K562 (cell line): ENCODE data around the gene ALDH6A1. TPM values are rescaled to one million over a fixed set of nuclear protein-coding genes. Genes with fewer than 3 reads are reported as not detected.

ENCODE experiments used
- CEBPG ChIP-seq, 3 experiments: fragments of 200-800 bp in 1 of 3; sonication (Bioruptor generic) in 1 of 3; sonication (generic) in 1 of 3; formaldehyde crosslinking in 1 of 3; IDR thresholded peaks in 2 of 3; conservative IDR thresholded peaks in 1 of 3; 2 replicates each; pipeline versions ENCODE4 v1.6.1 to v1.8.0; 2016 to 2022; ENCODE audit warnings: missing compliant biosample characterization in 2 of 3, missing genetic modification characterization in 2 of 3, mild to moderate bottlenecking in 1 of 3, missing genetic modification reagents in 1 of 3
- HMBOX1 ChIP-seq: sonication (generic); IDR thresholded peaks from 2 replicates; pipeline ENCODE4 v1.6.1; 2016
- KLF6 ChIP-seq: fragments of 250-450 bp; sonication (Bioruptor Pico); IDR thresholded peaks from 2 replicates; pipeline ENCODE4 v1.4.0; 2020; ENCODE audit warnings: mild to moderate bottlenecking, moderate library complexity, borderline replicate concordance
- MBD2 ChIP-seq: sonication (generic); IDR thresholded peaks from 2 replicates; pipeline ENCODE4 v1.6.1; 2016; ENCODE audit warnings: low read depth, borderline replicate concordance
- MNT ChIP-seq, 2 experiments: fragments of 450-650 bp; conservative IDR thresholded peaks; 2 replicates each; pipeline ENCODE4 v1.6.1; 2017; ENCODE audit warnings: mild to moderate bottlenecking in 2 of 2, moderate library complexity in 2 of 2
- PML ChIP-seq: IDR thresholded peaks from 2 replicates; pipeline ENCODE4 v1.6.1; 2012; ENCODE audit warnings: low read length, inconsistent platforms
- POLR2A ChIP-seq: fragments of 450-650 bp; conservative IDR thresholded peaks from 2 replicates; pipeline ENCODE4 v1.6.1; 2016
- PPARD ChIP-seq: fragments of 250-450 bp; sonication (Bioruptor Pico); IDR thresholded peaks from 2 replicates; pipeline ENCODE4 v1.8.0; 2022; ENCODE audit warnings: inconsistent platforms, mild to moderate bottlenecking, moderate library complexity
- STAT6 ChIP-seq: sonication (generic); formaldehyde crosslinking; IDR thresholded peaks from 2 replicates; pipeline ENCODE4 v1.8.1; 2023; ENCODE audit warnings: mild to moderate bottlenecking, missing genetic modification reagents
- ZBTB7A ChIP-seq: IDR thresholded peaks from 2 replicates; pipeline ENCODE4 v1.6.1; 2011; ENCODE audit warnings: low read depth, mild to moderate bottlenecking, low read length, moderate library complexity, borderline replicate concordance; ENCODE audit not compliant: control insufficient read depth
- ZNF707 ChIP-seq: fragments of 250-450 bp; sonication (Bioruptor Pico); conservative IDR thresholded peaks from 2 replicates; pipeline ENCODE4 v1.8.0; 2022; ENCODE audit warnings: inconsistent platforms, mild to moderate bottlenecking, moderate library complexity
- polyA plus RNA-seq, 8 experiments: library from polyadenylated mRNA; depleted of rRNA in 4 of 8; stranded (reverse) in 5 of 8; unstranded in 3 of 8; fragments of >200 nt; fragmentation: Nextera tagmentation in 2 of 8; fragmentation: Illumina TruSeq in 1 of 8; extraction: Ambion mirVana in 2 of 8; extraction: Trizol in 1 of 8; gene quantifications; 2 replicates each; pipeline versions ENCODE4 v1.2.1 to v1.2.3, GENCODE V29; 2011 to 2014; ENCODE audit warnings: inconsistent platforms in 1 of 8, missing spikeins in 1 of 8
- total RNA-seq, 7 experiments: library from RNA; depleted of rRNA in 6 of 7; stranded (reverse); fragments of >200 nt in 6 of 7; fragmentation: Illumina TruSeq in 2 of 7; extraction: Trizol in 2 of 7; gene quantifications; 2 replicates each; pipeline versions ENCODE4 v1.2.1 to v1.2.3, GENCODE V29; 2011 to 2021; ENCODE audit warnings: low replicate concordance in 1 of 7
- TF ChIP-seq, protein P1 (sequence below): fragments of 450-650 bp; IDR thresholded peaks from 2 replicates; pipeline ENCODE4 v1.6.1; 2016; ENCODE audit warnings: missing biosample characterization, missing genetic modification characterization
- TF ChIP-seq, protein P2 (sequence below): sonication (generic); formaldehyde crosslinking; IDR thresholded peaks from 2 replicates; pipeline ENCODE4 v1.8.0; 2022; ENCODE audit warnings: mild to moderate bottlenecking, low read depth, missing genetic modification reagents
- TF ChIP-seq, protein P3 (sequence below): IDR thresholded peaks from 3 replicates; pipeline ENCODE4 v1.6.1; 2011; ENCODE audit warnings: borderline replicate concordance, mild to moderate bottlenecking, moderate library complexity; ENCODE audit not compliant: insufficient read length; ENCODE audit errors: extremely low read depth

The ALDH6A1 gene
- total and polyA plus RNA-seq, 9 of the 15 experiments (the other 6 are each of a cell fraction or from before 2014, with no cell fraction given), result 3.1 to 11.5 (median 4.6) TPM

DNA sequence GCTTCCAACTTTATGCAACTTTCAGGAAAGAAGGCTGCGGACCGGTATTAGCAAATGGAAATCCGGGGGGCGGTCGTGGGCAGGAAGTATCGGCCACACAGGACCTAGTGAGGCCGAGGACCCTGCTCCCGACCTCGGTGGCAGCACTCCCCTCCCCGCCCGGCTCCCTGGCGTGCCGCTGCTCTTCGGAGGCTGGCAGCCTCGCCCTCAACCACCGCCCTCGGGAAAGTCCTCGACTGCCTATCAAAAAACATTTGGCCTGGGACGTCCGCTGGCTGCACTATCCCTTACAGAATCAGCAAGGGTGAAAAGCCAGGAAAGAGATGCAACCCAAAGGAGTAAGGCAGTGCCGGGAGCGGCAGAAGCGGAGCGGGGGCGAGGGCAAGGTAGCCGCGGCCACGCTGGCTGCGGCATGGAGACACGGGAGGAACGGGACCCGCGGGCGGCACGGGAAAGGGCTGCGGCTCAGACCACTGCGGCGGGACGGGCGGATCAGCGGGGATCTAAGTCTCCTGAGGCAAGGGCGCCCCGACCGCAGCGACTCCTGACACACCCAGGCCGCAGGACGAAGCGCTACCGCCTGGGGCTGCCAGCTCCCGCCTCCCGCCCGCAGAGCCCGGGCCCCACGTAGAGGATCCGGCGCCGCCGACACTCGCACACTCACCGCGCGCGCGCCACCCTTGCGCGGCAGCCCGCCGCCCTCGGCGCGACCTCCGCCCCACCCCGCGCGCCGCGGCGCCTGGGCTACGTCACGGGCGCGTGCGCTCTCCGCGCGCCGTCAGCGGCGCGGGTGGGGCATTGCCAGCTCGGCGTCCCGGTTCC is 65.5 kb downstream of the ALDH6A1 start, which contains the start of the genes BBOF1 and ENTPD5 (continued):
- TF ChIP-seq, protein P1, sequence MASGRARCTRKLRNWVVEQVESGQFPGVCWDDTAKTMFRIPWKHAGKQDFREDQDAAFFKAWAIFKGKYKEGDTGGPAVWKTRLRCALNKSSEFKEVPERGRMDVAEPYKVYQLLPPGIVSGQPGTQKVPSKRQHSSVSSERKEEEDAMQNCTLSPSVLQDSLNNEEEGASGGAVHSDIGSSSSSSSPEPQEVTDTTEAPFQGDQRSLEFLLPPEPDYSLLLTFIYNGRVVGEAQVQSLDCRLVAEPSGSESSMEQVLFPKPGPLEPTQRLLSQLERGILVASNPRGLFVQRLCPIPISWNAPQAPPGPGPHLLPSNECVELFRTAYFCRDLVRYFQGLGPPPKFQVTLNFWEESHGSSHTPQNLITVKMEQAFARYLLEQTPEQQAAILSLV (tag), result no peak
- TF ChIP-seq CEBPG (CRISPR knock-in tag; IDR thresholded peaks at IDR 0.05) (no peak), CEBPG (tag; conservative IDR thresholded peaks at IDR 0.05 in 1 of 2, IDR thresholded peaks at IDR 0.05 in 1 of 2) (no peak), ZNF707 (no peak), STAT6 (CRISPR knock-in tag) (no peak), POLR2A (peak; percentile 82), MBD2 (no peak), PPARD (no peak), HMBOX1 (no peak), ZBTB7A (peak; percentile 46; the same call in 1 of the 2 replicates), PML (peak; percentile 37; the same call in 1 of the 2 replicates), KLF6 (CRISPR knock-in tag) (no peak), MNT (conservative IDR thresholded peaks at IDR 0.05) (0 out of 4 replicates have a peak, but pooled peaks of 1 of the 2 experiments have one; percentile 35)
- TF ChIP-seq, protein P2, sequence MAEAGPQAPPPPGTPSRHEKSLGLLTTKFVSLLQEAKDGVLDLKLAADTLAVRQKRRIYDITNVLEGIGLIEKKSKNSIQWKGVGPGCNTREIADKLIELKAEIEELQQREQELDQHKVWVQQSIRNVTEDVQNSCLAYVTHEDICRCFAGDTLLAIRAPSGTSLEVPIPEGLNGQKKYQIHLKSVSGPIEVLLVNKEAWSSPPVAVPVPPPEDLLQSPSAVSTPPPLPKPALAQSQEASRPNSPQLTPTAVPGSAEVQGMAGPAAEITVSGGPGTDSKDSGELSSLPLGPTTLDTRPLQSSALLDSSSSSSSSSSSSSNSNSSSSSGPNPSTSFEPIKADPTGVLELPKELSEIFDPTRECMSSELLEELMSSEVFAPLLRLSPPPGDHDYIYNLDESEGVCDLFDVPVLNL (CRISPR knock-in tag), result no peak
- TF ChIP-seq, protein P3, sequence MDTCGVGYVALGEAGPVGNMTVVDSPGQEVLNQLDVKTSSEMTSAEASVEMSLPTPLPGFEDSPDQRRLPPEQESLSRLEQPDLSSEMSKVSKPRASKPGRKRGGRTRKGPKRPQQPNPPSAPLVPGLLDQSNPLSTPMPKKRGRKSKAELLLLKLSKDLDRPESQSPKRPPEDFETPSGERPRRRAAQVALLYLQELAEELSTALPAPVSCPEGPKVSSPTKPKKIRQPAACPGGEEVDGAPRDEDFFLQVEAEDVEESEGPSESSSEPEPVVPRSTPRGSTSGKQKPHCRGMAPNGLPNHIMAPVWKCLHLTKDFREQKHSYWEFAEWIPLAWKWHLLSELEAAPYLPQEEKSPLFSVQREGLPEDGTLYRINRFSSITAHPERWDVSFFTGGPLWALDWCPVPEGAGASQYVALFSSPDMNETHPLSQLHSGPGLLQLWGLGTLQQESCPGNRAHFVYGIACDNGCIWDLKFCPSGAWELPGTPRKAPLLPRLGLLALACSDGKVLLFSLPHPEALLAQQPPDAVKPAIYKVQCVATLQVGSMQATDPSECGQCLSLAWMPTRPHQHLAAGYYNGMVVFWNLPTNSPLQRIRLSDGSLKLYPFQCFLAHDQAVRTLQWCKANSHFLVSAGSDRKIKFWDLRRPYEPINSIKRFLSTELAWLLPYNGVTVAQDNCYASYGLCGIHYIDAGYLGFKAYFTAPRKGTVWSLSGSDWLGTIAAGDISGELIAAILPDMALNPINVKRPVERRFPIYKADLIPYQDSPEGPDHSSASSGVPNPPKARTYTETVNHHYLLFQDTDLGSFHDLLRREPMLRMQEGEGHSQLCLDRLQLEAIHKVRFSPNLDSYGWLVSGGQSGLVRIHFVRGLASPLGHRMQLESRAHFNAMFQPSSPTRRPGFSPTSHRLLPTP, result no peak
